ENCODE data around the gene FYB2. TPM values are rescaled to one million over a fixed set of nuclear protein-coding genes. Genes with fewer than 3 reads are reported as not detected.

FYB2 gene
- total RNA-seq, 1 experiment from 2014 or later, result 0.48 TPM

- H3K4ac ChIP-seq (ENCODE audit: low read depth, low read length), result no peak overlapping the region
- H3K23me2 ChIP-seq (ENCODE audit: insufficient read length, low read depth, low read length, poor library complexity, severe bottlenecking), result no peaks in the 10 kb centered on the region
- no peak overlapping the region for H2AK5ac ChIP-seq (ENCODE audit: insufficient read length, low read length)
- TF ChIP-seq, protein P1, sequence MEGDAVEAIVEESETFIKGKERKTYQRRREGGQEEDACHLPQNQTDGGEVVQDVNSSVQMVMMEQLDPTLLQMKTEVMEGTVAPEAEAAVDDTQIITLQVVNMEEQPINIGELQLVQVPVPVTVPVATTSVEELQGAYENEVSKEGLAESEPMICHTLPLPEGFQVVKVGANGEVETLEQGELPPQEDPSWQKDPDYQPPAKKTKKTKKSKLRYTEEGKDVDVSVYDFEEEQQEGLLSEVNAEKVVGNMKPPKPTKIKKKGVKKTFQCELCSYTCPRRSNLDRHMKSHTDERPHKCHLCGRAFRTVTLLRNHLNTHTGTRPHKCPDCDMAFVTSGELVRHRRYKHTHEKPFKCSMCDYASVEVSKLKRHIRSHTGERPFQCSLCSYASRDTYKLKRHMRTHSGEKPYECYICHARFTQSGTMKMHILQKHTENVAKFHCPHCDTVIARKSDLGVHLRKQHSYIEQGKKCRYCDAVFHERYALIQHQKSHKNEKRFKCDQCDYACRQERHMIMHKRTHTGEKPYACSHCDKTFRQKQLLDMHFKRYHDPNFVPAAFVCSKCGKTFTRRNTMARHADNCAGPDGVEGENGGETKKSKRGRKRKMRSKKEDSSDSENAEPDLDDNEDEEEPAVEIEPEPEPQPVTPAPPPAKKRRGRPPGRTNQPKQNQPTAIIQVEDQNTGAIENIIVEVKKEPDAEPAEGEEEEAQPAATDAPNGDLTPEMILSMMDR (conservative IDR thresholded peaks at IDR 0.05), result no peak
- H3K23ac ChIP-seq (ENCODE audit: insufficient read length, low read depth, low read length), result no peak overlapping the region
- no peak overlapping the region for H3K4me2 ChIP-seq (ENCODE audit: insufficient read depth, insufficient read length, low read length)
- WGBS (ENCODE audit: extremely low coverage, insufficient read length, low lambda C conversion rate), result no CpG with 5 or more reads among the region's 2 CpGs
- no peak overlapping the region for H3K18ac ChIP-seq (ENCODE audit: insufficient read length, low read depth, low read length)
- no peaks in the 10 kb centered on the region for H4K20me1 ChIP-seq (ENCODE audit: control insufficient read depth, insufficient read depth, insufficient read length)
- Mint-ChIP-seq H3K27ac (no peak overlapping the region), H3K4me3 (no peak overlapping the region), H3K36me3 (ENCODE audit: insufficient read depth in 1 of 3, low read depth in 3 of 3) (peaks cover 4 to 13% (median 5%) of the 10 kb centered on the region in 3 experiments; a peak in 5 of 7 replicates), H3K9me3 (peaks cover 0 to 3% of the 10 kb centered on the region in 2 experiments; a peak in 1 of 5 replicates), H3K4me1 (no peaks in the 10 kb centered on the region), H3K27me3 (ENCODE audit: low read depth) (no peaks in the 10 kb centered on the region)
- no peak overlapping the region for H2BK120ac ChIP-seq (ENCODE audit: low read depth, low read length, poor library complexity, severe bottlenecking)
- no peak overlapping the region for H2AFZ ChIP-seq (ENCODE audit: low read length)
- no peaks in the 10 kb centered on the region for H3K4me1 ChIP-seq (ENCODE audit: insufficient read depth, low read length)
- H4K5ac ChIP-seq (ENCODE audit: insufficient read length, low read depth, low read length), result no peak overlapping the region
- no peak for DNase-seq
- no peak overlapping the region for H2BK20ac ChIP-seq (ENCODE audit: low read depth, low read length, poor library complexity, severe bottlenecking)
- H4K8ac ChIP-seq (replicated peaks; ENCODE audit: insufficient read length, low read depth, low read length), result no peak overlapping the region
- H2BK15ac ChIP-seq (ENCODE audit: low read depth, low read length), result no peak overlapping the region
- no peaks in the 10 kb centered on the region for H3K9me3 ChIP-seq (ENCODE audit: control insufficient read depth, low read depth, low read length)
- H4K91ac ChIP-seq (ENCODE audit: insufficient read length, low read depth, low read length), result no peak overlapping the region
- no peak overlapping the region for H3K56ac ChIP-seq (ENCODE audit: insufficient read length, low read depth, low read length)
- no peaks in the 10 kb centered on the region for H3K79me2 ChIP-seq (ENCODE audit: insufficient read depth, low read length)
- H3K27me3 ChIP-seq (ENCODE audit: insufficient read depth, low read length), result no peaks in the 10 kb centered on the region
- no peaks in the 10 kb centered on the region for H3K79me1 ChIP-seq (ENCODE audit: insufficient read depth, low read depth, low read length, poor library complexity, severe bottlenecking)
- no peak overlapping the region for H3T11ph ChIP-seq (ENCODE audit: low read length)
- no peak overlapping the region for H2BK12ac ChIP-seq (ENCODE audit: insufficient read length, low read depth, low read length)
- no peak overlapping the region for H3K9ac ChIP-seq (ENCODE audit: extremely low read depth, insufficient read length, low read length)
- H3K14ac ChIP-seq (ENCODE audit: insufficient read depth, low read length), result no peak overlapping the region
- no peak overlapping the region for H2BK5ac ChIP-seq (ENCODE audit: insufficient read length, low read length)
- no peak overlapping the region for H3K27ac ChIP-seq (ENCODE audit: insufficient read length, low read depth, low read length)
Observed at GRCh38 chr1:56676571-56677035, 142.6 kb downstream of the FYB2 start.

All from H9 (cell line).